K562 (cell line): Measurements from ENCODE around the gene DLG4. TPM values are rescaled to one million over a fixed set of nuclear protein-coding genes. Genes with fewer than 3 reads are reported as not detected.

ENCODE experiments used
- ATAC-seq: fragments of 200-7000 bp; cut with Tn5 transposase; 3 replicates; pipeline ENCODE4 v1.9.1; 2020; ENCODE audit warnings: moderate library complexity
- BruUV-seq: library from RNA; stranded (reverse); fragments of 400-500 nt; replicated peaks from 2 replicates; lab custom pipeline; 2021; lab: Mats Ljungman, UMichigan
- CTCF ChIA-PET: fragments of 300-600 bp; formaldehyde crosslinking; extraction: SDS; loops from one replicate; lab custom pipeline; 2021; ENCODE audit warnings: low intra/inter-chr PET ratio; lab: Yijun Ruan, JAX
- POLR2A ChIA-PET: fragments of 300-600, 350-650 bp; sonication (Branson Sonifier 250); formaldehyde crosslinking; extraction: SDS; loops from one replicate; lab custom pipeline; 2021; ENCODE audit warnings: antibody characterized with exemption, inconsistent platforms; lab: Yijun Ruan, JAX
- DNase-seq, 4 experiments: peaks; one replicate each; pipeline versions ENCODE4 v3.0.0 to v3.0.0-alpha.2; 2011 to 2018; ENCODE audit warnings: low spot score in 3 of 4, mixed read lengths in 3 of 4; ENCODE audit errors: extremely low read depth in 1 of 4
- FAIRE-seq: peaks from 2 replicates; lab custom pipeline; 2011; peaks lifted over from hg19 to GRCh38; lab: Jason Lieb, UNC
- H2AFZ ChIP-seq: 2 replicates; pipeline ENCODE4 v1.6.0; 2011; ENCODE audit warnings: low read depth, low read length, control low read depth, inconsistent platforms
- H3K27ac ChIP-seq: fragments of 200-600 bp; 3 replicates; pipeline ENCODE4 v1.8.0; 2011; ENCODE audit warnings: low read depth, mild to moderate bottlenecking, control low read depth, inconsistent platforms, low read length, moderate library complexity, mixed read lengths; ENCODE audit errors: extremely low read depth
- H3K27me3 ChIP-seq, 2 experiments: fragments of 300-600 bp in 1 of 2; 2 replicates in 1 of 2; 3 replicates in 1 of 2; pipeline versions ENCODE4 v1.6.0 to v1.8.0; 2011; ENCODE audit warnings: inconsistent platforms in 2 of 2, low read length in 2 of 2, mild to moderate bottlenecking in 1 of 2, mixed read lengths in 1 of 2, moderate library complexity in 1 of 2; ENCODE audit not compliant: control insufficient read depth in 2 of 2, insufficient read depth in 2 of 2
- H3K36me3 ChIP-seq: fragments of 300-600 bp; 3 replicates; pipeline ENCODE4 v1.8.0; 2011; ENCODE audit warnings: mild to moderate bottlenecking, low read length, inconsistent platforms; ENCODE audit not compliant: control insufficient read depth, insufficient read depth
- H3K4me1 ChIP-seq, 2 experiments: fragments of 200-600 bp in 1 of 2; replicated peaks in 1 of 2; 2 replicates in 1 of 2; 3 replicates in 1 of 2; pipeline versions ENCODE4 v1.5.1 to v1.8.0; 2011; ENCODE audit warnings: inconsistent platforms in 2 of 2, low read length in 2 of 2, mild to moderate bottlenecking in 1 of 2, mixed read lengths in 1 of 2, moderate library complexity in 1 of 2; ENCODE audit not compliant: control insufficient read depth in 2 of 2, insufficient read depth in 2 of 2
- H3K4me2 ChIP-seq: 2 replicates; pipeline ENCODE4 v1.6.1; 2011; ENCODE audit warnings: low read length, control low read depth, inconsistent platforms, mixed read lengths; ENCODE audit not compliant: insufficient read depth
- H3K4me3 ChIP-seq: fragments of 200-600 bp; sonication (generic), shearing (Covaris generic); 2 replicates; pipeline ENCODE4 v1.5.1; 2016; ENCODE audit warnings: control low read depth, inconsistent platforms
- H3K79me2 ChIP-seq: fragments of 200-600 bp; 3 replicates; pipeline ENCODE4 v1.8.0; 2011; ENCODE audit warnings: low read length, inconsistent platforms; ENCODE audit not compliant: control insufficient read depth, insufficient read depth
- H3K9ac ChIP-seq, 2 experiments: 2 replicates each; pipeline versions ENCODE4 v1.6.0 to v1.6.1; 2011; ENCODE audit warnings: low read depth in 2 of 2, low read length in 2 of 2, control low read depth in 1 of 2, inconsistent platforms in 1 of 2, mild to moderate bottlenecking in 1 of 2, mixed read lengths in 1 of 2; ENCODE audit not compliant: insufficient read depth in 1 of 2
- H3K9me1 ChIP-seq: one replicate; pipeline ENCODE4 v1.6.0; 2011; ENCODE audit warnings: inconsistent platforms, mild to moderate bottlenecking, low read length, moderate library complexity; ENCODE audit not compliant: control insufficient read depth, insufficient read depth
- H3K9me3 ChIP-seq: replicated peaks from 2 replicates; pipeline ENCODE4 v1.5.1; 2011; ENCODE audit warnings: low read depth, low read length, inconsistent platforms; ENCODE audit not compliant: control insufficient read depth, insufficient read depth
- H4K20me1 ChIP-seq: replicated peaks from 2 replicates; pipeline ENCODE4 v1.6.1; 2011; ENCODE audit warnings: low read length, inconsistent platforms, mixed read lengths; ENCODE audit not compliant: control insufficient read depth, insufficient read depth
- ADNP ChIP-seq: fragments of 200-800 bp; sonication (Bioruptor generic); IDR thresholded peaks from 2 replicates; pipeline ENCODE4 v1.6.1; 2016; ENCODE audit warnings: missing genetic modification characterization, missing compliant biosample characterization
- DACH1 ChIP-seq: fragments of 450-650 bp; IDR thresholded peaks from 2 replicates; pipeline ENCODE4 v1.6.1; 2018; ENCODE audit not compliant: partially characterized antibody
- MTA3 ChIP-seq: fragments of 450-650 bp; formaldehyde crosslinking; IDR thresholded peaks from 2 replicates; pipeline ENCODE4 v1.6.1; 2017; ENCODE audit warnings: mild to moderate bottlenecking, borderline replicate concordance
- WGBS: fragments of 100-300 bp; shearing (Covaris generic); methylation state at CpG from one replicate; pipeline ENCODE4 v1.1.6; 2016; ENCODE audit warnings: low coverage, mixed read lengths; ENCODE audit not compliant: insufficient coverage; ENCODE audit errors: missing lambda C conversion rate; 5-methylcytosine and 5-hydroxymethylcytosine counted together
- in situ Hi-C: fragments of 300-500 bp; cut with MboI; formaldehyde crosslinking; loops from 4 replicates; pipeline ENCODE4 v1.15.0; 2018; ENCODE audit warnings: inconsistent platforms, mixed read lengths
- intact Hi-C: fragments of 100-400 bp; cut with micrococcal nuclease; formaldehyde crosslinking; loops from 2 replicates; pipeline ENCODE4 v1.14.2; 2022
- polyA plus RNA-seq, 8 experiments: library from polyadenylated mRNA; depleted of rRNA in 4 of 8; stranded (reverse) in 5 of 8; unstranded in 3 of 8; fragments of >200 nt; fragmentation: Nextera tagmentation in 2 of 8; fragmentation: Illumina TruSeq in 1 of 8; extraction: Ambion mirVana in 2 of 8; extraction: Trizol in 1 of 8; gene quantifications; 2 replicates each; pipeline versions ENCODE4 v1.2.1 to v1.2.3, GENCODE V29; 2011 to 2014; ENCODE audit warnings: inconsistent platforms in 1 of 8, missing spikeins in 1 of 8
- total RNA-seq, 7 experiments: library from RNA; depleted of rRNA in 6 of 7; stranded (reverse); fragments of >200 nt in 6 of 7; fragmentation: Illumina TruSeq in 2 of 7; extraction: Trizol in 2 of 7; gene quantifications; 2 replicates each; pipeline versions ENCODE4 v1.2.1 to v1.2.3, GENCODE V29; 2011 to 2021; ENCODE audit warnings: low replicate concordance in 1 of 7
- TF ChIP-seq, protein P1 (sequence below): fragments of 250-450 bp; sonication (Bioruptor Pico); IDR thresholded peaks from 2 replicates; pipeline ENCODE4 v1.4.0; 2020; ENCODE audit warnings: mild to moderate bottlenecking, moderate library complexity
- TF ChIP-seq, protein P2 (sequence below): sonication (generic); formaldehyde crosslinking; IDR thresholded peaks from 2 replicates; pipeline ENCODE4 v1.8.0; 2022; ENCODE audit warnings: missing genetic modification reagents, mild to moderate bottlenecking, moderate library complexity, borderline replicate concordance
- TF ChIP-seq, protein P3 (sequence below): sonication (generic); IDR thresholded peaks from 2 replicates; pipeline ENCODE4 v1.6.1; 2016
- TF ChIP-seq, protein P4 (sequence below), 2 experiments: fragments of 450-650 bp in 1 of 2; sonication (generic) in 1 of 2; formaldehyde crosslinking in 1 of 2; IDR thresholded peaks; 2 replicates each; pipeline versions ENCODE4 v1.7.1 to v1.9.0; 2016 to 2022; ENCODE audit warnings: inconsistent platforms in 1 of 2, mild to moderate bottlenecking in 1 of 2, missing genetic modification reagents in 1 of 2

The DLG4 gene
- total and polyA plus RNA-seq, 9 of the 15 experiments (the other 6 are each of a cell fraction or from before 2014, with no cell fraction given): 0.03 to 12.0 (median 4.1) TPM

DNA sequence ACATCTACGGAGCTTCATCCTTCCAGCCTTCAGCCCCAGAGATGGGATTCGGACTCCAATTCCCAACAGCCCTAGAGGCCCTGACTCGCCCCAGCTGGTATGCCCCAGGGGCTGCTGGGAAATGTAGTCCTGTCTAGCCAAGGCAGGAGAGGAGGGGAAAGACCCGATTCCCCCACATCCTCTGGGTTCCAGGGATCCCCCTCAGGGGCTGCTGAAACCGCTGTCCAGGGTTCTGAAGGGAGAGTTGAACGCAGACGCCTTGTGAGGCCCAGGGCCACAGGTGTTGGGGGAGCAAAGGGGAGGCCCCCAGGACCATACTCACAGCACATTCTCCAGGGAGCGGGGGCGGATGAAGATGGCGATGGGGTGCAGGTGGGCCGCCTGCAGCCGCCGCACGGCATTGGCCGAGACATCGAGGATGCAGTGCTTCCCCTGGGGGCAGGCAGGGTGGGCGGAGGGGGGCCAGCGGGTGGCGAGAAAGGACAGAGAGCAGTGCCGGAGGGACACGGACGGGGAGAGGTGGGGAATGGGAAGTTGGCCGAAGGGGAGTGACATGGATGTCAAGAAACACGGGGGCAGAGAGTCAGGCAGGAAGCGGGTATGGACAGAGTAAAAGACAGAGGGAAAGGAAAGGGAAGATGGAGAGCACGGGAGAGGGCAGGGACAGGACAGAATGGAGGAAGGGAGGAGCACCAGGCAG, 27.9 kb downstream of the DLG4 start:
- in situ Hi-C loops: no loop called here
- POLR2A ChIA-PET: no interaction called here
- no peak for FAIRE-seq
- TF ChIP-seq, protein P1, sequence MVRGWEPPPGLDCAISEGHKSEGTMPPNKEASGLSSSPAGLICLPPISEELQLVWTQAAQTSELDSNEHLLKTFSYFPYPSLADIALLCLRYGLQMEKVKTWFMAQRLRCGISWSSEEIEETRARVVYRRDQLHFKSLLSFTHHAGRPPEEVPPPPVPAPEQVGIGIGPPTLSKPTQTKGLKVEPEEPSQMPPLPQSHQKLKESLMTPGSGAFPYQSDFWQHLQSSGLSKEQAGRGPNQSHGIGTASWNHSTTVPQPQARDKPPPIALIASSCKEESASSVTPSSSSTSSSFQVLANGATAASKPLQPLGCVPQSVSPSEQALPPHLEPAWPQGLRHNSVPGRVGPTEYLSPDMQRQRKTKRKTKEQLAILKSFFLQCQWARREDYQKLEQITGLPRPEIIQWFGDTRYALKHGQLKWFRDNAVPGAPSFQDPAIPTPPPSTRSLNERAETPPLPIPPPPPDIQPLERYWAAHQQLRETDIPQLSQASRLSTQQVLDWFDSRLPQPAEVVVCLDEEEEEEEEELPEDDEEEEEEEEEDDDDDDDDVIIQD (CRISPR knock-in tag): no peak
- TF ChIP-seq MTA3: no peak
- TF ChIP-seq, protein P2, sequence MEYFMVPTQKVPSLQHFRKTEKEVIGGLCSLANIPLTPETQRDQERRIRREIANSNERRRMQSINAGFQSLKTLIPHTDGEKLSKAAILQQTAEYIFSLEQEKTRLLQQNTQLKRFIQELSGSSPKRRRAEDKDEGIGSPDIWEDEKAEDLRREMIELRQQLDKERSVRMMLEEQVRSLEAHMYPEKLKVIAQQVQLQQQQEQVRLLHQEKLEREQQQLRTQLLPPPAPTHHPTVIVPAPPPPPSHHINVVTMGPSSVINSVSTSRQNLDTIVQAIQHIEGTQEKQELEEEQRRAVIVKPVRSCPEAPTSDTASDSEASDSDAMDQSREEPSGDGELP (CRISPR knock-in tag): peak; percentile 98
- TF ChIP-seq DACH1: peak; percentile 61
- no peak for TF ChIP-seq ADNP (tag)
- TF ChIP-seq, protein P3, sequence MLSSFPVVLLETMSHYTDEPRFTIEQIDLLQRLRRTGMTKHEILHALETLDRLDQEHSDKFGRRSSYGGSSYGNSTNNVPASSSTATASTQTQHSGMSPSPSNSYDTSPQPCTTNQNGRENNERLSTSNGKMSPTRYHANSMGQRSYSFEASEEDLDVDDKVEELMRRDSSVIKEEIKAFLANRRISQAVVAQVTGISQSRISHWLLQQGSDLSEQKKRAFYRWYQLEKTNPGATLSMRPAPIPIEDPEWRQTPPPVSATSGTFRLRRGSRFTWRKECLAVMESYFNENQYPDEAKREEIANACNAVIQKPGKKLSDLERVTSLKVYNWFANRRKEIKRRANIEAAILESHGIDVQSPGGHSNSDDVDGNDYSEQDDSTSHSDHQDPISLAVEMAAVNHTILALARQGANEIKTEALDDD: no peak
- TF ChIP-seq, protein P4, sequence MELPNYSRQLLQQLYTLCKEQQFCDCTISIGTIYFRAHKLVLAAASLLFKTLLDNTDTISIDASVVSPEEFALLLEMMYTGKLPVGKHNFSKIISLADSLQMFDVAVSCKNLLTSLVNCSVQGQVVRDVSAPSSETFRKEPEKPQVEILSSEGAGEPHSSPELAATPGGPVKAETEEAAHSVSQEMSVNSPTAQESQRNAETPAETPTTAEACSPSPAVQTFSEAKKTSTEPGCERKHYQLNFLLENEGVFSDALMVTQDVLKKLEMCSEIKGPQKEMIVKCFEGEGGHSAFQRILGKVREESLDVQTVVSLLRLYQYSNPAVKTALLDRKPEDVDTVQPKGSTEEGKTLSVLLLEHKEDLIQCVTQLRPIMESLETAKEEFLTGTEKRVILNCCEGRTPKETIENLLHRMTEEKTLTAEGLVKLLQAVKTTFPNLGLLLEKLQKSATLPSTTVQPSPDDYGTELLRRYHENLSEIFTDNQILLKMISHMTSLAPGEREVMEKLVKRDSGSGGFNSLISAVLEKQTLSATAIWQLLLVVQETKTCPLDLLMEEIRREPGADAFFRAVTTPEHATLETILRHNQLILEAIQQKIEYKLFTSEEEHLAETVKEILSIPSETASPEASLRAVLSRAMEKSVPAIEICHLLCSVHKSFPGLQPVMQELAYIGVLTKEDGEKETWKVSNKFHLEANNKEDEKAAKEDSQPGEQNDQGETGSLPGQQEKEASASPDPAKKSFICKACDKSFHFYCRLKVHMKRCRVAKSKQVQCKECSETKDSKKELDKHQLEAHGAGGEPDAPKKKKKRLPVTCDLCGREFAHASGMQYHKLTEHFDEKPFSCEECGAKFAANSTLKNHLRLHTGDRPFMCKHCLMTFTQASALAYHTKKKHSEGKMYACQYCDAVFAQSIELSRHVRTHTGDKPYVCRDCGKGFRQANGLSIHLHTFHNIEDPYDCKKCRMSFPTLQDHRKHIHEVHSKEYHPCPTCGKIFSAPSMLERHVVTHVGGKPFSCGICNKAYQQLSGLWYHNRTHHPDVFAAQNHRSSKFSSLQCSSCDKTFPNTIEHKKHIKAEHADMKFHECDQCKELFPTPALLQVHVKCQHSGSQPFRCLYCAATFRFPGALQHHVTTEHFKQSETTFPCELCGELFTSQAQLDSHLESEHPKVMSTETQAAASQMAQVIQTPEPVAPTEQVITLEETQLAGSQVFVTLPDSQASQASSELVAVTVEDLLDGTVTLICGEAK (IDR thresholded peaks at IDR 0.05): no peak
- TF ChIP-seq, protein P4 (CRISPR knock-in tag; IDR thresholded peaks at IDR 0.05): no peak

More for the DNA sequence above, 27.9 kb downstream of the DLG4 start:
- ATAC-seq (peak; percentile 93), DNase-seq (peak; percentile 37 to 47 (median 46))
- Histone ChIP-seq H3K4me1 (peaks cover 3 to 6% of the 10 kb centered on the region in 2 experiments; a peak in 3 of 5 replicates), H4K20me1 (no peaks in the 10 kb centered on the region), H3K4me2 (no peak overlapping the region), H3K9me1 (no peaks in the 10 kb centered on the region), H3K4me3 (no peak overlapping the region), H3K9me3 (no peaks in the 10 kb centered on the region), H3K79me2 (no peaks in the 10 kb centered on the region), H3K36me3 (peaks cover 17% of the 10 kb centered on the region; the same call in 1 of the 3 replicates), H2AFZ (no peak overlapping the region), H3K9ac (no peak overlapping the region), H3K27me3 (no peaks in the 10 kb centered on the region), H3K27ac (no peak overlapping the region)
- CTCF ChIA-PET: no interaction called here
- intact Hi-C loops: no loop called here
- no TSS peak for BruUV-seq
- WGBS: 98% methylated on average over 6 of the region's 26 CpGs
